ENCODE data around the gene FBXL20. TPM values are rescaled to one million over a fixed set of nuclear protein-coding genes. Genes with fewer than 3 reads are reported as not detected.

Gene FBXL20
- polyA plus RNA-seq, 1 donor (not counting 4 experiments of a cell fraction or from before 2014, with no cell fraction given): 4.9 TPM

GRCh38 chr17:39357986-39358385 lies 43.4 kb downstream of the FBXL20 start:
- TF ChIP-seq CTCF (optimal IDR thresholded peaks at IDR 0.05 in 1 of 3, IDR thresholded peaks at IDR 0.05 in 1 of 3, conservative IDR thresholded peaks at IDR 0.05 in 1 of 3; ENCODE audit: extremely low read depth in 1 of 3, insufficient read depth in 2 of 3, low read length in 3 of 3) (no peak), EZH2 (IDR thresholded peaks at IDR 0.05; ENCODE audit: low read length) (no peak)
- H3K79me2 ChIP-seq (ENCODE audit: control insufficient read depth, insufficient read depth, low read length): no peaks in the 10 kb centered on the region
- no peaks in the 10 kb centered on the region for H3K4me1 ChIP-seq (ENCODE audit: control insufficient read depth, extremely low read depth, insufficient read depth, low read length)
- no peak for FAIRE-seq
- H4K20me1 ChIP-seq (ENCODE audit: control insufficient read depth, extremely low read depth, insufficient read depth, low read length): no peaks in the 10 kb centered on the region
- H3K9me1 ChIP-seq (ENCODE audit: control insufficient read depth, extremely low read depth, insufficient read depth, low read length): no peaks in the 10 kb centered on the region
- no peak overlapping the region for H3K9ac ChIP-seq (ENCODE audit: control insufficient read depth, extremely low read depth, insufficient read depth, low read length)
- no peaks in the 10 kb centered on the region for H3K36me3 ChIP-seq (ENCODE audit: control insufficient read depth in 2 of 2, extremely low read depth in 1 of 2, insufficient read depth in 2 of 2, low read length in 2 of 2)
- dilution Hi-C loops (cut with MboI; ENCODE audit: extremely low pct_ligation_motif_present, low sequenced_read_pairs): no loop called here
- H3K4me3 ChIP-seq (ENCODE audit: control insufficient read depth in 2 of 3, extremely low read depth in 1 of 3, insufficient read depth in 2 of 3, low read depth in 1 of 3, low read length in 3 of 3): no peak overlapping the region
- H2AFZ ChIP-seq (ENCODE audit: control insufficient read depth, low read length): no peak overlapping the region
- no peak for DNase-seq (ENCODE audit: low read depth, low spot score)
- no peak overlapping the region for H3K4me2 ChIP-seq (ENCODE audit: control insufficient read depth, extremely low read depth, insufficient read depth, low read depth, low read length)
- no peak overlapping the region for H3K27ac ChIP-seq (ENCODE audit: control insufficient read depth, insufficient read depth, low read length)
- H3K9me3 ChIP-seq (ENCODE audit: control insufficient read depth, low read depth, low read length): no peaks in the 10 kb centered on the region
- no peaks in the 10 kb centered on the region for H3K27me3 ChIP-seq (ENCODE audit: control insufficient read depth, extremely low read depth, insufficient read depth, low read length)

DNA sequence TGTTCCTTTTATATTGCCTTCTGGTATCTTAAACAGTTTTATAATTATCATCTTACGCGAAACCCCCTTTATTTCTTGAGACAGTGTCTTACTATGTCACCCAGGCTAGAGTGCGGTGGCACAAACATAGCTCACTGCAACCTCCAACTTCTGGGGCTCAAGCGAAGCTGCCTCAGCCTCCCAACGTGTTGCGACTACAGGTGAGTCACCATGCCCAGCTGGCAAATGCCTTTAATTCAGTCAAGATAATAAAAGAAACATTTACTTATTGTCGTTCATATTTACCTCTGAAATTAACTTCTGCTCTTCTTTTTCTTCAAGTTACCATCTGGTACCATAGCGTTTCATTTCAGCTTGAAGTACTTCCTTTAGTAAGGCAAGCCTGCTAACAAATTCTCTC lies 43.9 kb downstream of the FBXL20 start:
- dilution Hi-C loops (cut with MboI; ENCODE audit: extremely low pct_ligation_motif_present, low sequenced_read_pairs): no loop called here
- H3K4me1 ChIP-seq (ENCODE audit: control insufficient read depth, extremely low read depth, insufficient read depth, low read length): no peaks in the 10 kb centered on the region

More for the DNA sequence above, 43.9 kb downstream of the FBXL20 start:
- Histone ChIP-seq H3K4me3 (ENCODE audit: control insufficient read depth in 2 of 3, extremely low read depth in 1 of 3, insufficient read depth in 2 of 3, low read depth in 1 of 3, low read length in 3 of 3) (no peak overlapping the region), H3K27ac (ENCODE audit: control insufficient read depth, insufficient read depth, low read length) (no peak overlapping the region), H3K79me2 (ENCODE audit: control insufficient read depth, insufficient read depth, low read length) (no peaks in the 10 kb centered on the region), H3K9me1 (ENCODE audit: control insufficient read depth, extremely low read depth, insufficient read depth, low read length) (no peaks in the 10 kb centered on the region), H3K9me3 (ENCODE audit: control insufficient read depth, low read depth, low read length) (no peaks in the 10 kb centered on the region), H2AFZ (ENCODE audit: control insufficient read depth, low read length) (no peak overlapping the region), H4K20me1 (ENCODE audit: control insufficient read depth, extremely low read depth, insufficient read depth, low read length) (no peaks in the 10 kb centered on the region), H3K4me2 (ENCODE audit: control insufficient read depth, extremely low read depth, insufficient read depth, low read depth, low read length) (no peak overlapping the region), H3K9ac (ENCODE audit: control insufficient read depth, extremely low read depth, insufficient read depth, low read length) (no peak overlapping the region), H3K27me3 (ENCODE audit: control insufficient read depth, extremely low read depth, insufficient read depth, low read length) (no peaks in the 10 kb centered on the region), H3K36me3 (ENCODE audit: control insufficient read depth in 2 of 2, extremely low read depth in 1 of 2, insufficient read depth in 2 of 2, low read length in 2 of 2) (no peaks in the 10 kb centered on the region)
- TF ChIP-seq EZH2 (IDR thresholded peaks at IDR 0.05; ENCODE audit: low read length) (no peak), CTCF (optimal IDR thresholded peaks at IDR 0.05 in 1 of 3, IDR thresholded peaks at IDR 0.05 in 1 of 3, conservative IDR thresholded peaks at IDR 0.05 in 1 of 3; ENCODE audit: extremely low read depth in 1 of 3, insufficient read depth in 2 of 3, low read length in 3 of 3) (no peak)
- FAIRE-seq: no peak
- no peak for DNase-seq (ENCODE audit: low read depth, low spot score)
